Brain microvascular endothelial cell (primary cell): Measurements from ENCODE around the gene CD47.

ENCODE experiments used
- DNase-seq: peaks from one replicate; pipeline ENCODE4 v3.0.0-alpha.2; 2020
- H3K27ac ChIP-seq: fragments of 250-450 bp; sonication (Bioruptor Pico); 2 replicates; pipeline ENCODE4 v1.5.1; 2020; ENCODE audit warnings: mild to moderate bottlenecking, moderate library complexity
- H3K27me3 ChIP-seq: fragments of 250-450 bp; sonication (Bioruptor Pico); replicated peaks from 2 replicates; pipeline ENCODE4 v1.5.1; 2020; ENCODE audit warnings: mild to moderate bottlenecking
- H3K36me3 ChIP-seq: fragments of 250-450 bp; sonication (Bioruptor Pico); replicated peaks from 2 replicates; pipeline ENCODE4 v1.5.1; 2020; ENCODE audit warnings: mild to moderate bottlenecking
- H3K4me3 ChIP-seq: 2 replicates; pipeline ENCODE4 v1.5.1; 2011; ENCODE audit warnings: low read depth, mild to moderate bottlenecking, control low read depth, low read length, moderate library complexity
- in situ Hi-C: cut with HindIII; loops from 2 replicates; pipeline ENCODE4 v1.10.0; 2017; ENCODE audit warnings: low sequenced_read_pairs, low pct_ligation_motif_present
- TF ChIP-seq, protein P1 (sequence below): IDR thresholded peaks from 2 replicates; pipeline ENCODE4 v1.5.1; 2011; ENCODE audit warnings: low read depth, mild to moderate bottlenecking, moderate library complexity, low read length, control low read depth, inconsistent platforms; ENCODE audit errors: missing control alignments

CD47 gene

DNA sequence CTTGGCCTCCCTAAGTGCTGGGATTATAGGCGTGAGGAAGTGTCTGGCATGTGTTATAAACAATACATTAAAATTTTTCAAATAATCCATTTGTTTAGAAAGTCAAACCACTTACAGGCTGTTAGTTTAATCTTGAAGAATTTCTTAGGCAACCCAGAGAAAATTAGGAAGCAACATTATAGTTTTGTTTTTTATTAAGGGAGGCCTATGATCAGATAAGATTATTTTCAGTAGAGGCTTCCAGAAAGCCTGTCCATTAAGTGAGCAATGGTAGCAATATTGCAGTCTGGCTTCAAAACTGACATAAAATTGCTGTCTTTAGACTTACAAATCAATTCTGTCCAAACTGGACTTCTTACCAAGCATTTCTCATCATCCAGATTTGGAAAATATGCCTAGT lies 49.6 kb downstream of the CD47 start:
- TF ChIP-seq, protein P1, sequence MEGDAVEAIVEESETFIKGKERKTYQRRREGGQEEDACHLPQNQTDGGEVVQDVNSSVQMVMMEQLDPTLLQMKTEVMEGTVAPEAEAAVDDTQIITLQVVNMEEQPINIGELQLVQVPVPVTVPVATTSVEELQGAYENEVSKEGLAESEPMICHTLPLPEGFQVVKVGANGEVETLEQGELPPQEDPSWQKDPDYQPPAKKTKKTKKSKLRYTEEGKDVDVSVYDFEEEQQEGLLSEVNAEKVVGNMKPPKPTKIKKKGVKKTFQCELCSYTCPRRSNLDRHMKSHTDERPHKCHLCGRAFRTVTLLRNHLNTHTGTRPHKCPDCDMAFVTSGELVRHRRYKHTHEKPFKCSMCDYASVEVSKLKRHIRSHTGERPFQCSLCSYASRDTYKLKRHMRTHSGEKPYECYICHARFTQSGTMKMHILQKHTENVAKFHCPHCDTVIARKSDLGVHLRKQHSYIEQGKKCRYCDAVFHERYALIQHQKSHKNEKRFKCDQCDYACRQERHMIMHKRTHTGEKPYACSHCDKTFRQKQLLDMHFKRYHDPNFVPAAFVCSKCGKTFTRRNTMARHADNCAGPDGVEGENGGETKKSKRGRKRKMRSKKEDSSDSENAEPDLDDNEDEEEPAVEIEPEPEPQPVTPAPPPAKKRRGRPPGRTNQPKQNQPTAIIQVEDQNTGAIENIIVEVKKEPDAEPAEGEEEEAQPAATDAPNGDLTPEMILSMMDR: no peak
- no peak for DNase-seq
- Histone ChIP-seq H3K27ac (no peak overlapping the region), H3K27me3 (no peaks in the 10 kb centered on the region), H3K4me3 (no peak overlapping the region), H3K36me3 (no peaks in the 10 kb centered on the region)
- in situ Hi-C loops: no loop called here

DNA sequence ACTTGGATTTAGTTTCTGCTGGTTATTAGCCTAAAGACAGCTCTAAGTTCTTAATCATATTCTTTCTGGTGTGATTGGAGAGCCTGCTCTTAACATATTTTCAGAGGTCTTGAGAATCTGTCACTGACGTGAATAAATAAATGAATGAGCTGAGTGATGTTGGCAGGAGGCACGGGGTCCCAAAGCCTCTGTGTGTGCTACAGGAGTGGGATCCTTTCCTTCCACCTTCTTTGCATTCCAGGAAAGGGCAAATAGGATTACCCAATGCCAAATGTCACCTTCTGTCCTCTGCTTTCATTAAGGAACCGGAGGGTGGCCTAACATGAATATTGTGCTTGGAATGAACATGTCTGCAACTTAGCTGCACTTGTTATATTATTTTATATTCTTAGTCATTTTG lies 53.1 kb downstream of the CD47 start:
- no peak for DNase-seq
- TF ChIP-seq, protein P1: no peak
- H3K27me3 ChIP-seq: no peaks in the 10 kb centered on the region
- no peak overlapping the region for H3K27ac ChIP-seq
- in situ Hi-C loops: no loop called here
- H3K4me3 ChIP-seq: no peak overlapping the region
- no peaks in the 10 kb centered on the region for H3K36me3 ChIP-seq

DNA sequence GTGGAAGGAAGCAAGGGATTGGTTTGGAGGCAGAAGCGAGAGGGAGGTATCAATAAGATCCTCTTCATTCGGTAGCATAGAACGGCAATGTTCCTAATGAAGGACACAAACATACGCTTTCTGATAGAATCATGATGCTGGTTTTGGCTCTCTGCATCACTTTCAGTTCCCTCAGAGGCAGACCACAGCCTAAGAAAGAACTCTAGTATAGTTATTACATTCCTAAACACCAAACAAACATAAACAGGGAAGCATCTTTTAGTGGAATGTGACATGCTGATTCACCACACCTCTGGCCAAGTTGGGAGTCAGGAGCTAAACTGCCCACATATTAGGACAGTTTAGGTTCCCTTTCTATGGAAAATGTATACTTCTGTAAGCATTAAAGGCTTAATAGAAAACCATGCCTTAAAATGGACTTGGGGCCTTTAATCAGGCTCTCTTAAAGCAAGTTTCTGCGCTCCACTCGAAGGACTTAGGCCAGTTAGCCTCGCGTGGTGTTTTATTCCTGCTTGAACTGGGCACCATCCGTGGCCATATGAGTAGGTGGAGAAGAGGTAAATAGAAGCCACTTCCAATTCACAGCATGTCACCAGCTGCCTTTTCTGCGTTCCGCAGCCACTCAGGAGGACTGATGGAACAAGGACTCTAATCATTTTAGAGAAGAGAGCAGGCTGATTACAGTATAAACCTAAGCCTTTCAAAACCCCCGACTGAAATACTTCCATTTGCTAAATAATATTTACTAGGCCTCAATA lies 53.7 kb downstream of the CD47 start:
- TF ChIP-seq, protein P1: no peak
- in situ Hi-C loops: no loop called here
- DNase-seq: no peak
- Histone ChIP-seq H3K27me3 (no peaks in the 10 kb centered on the region), H3K27ac (no peak overlapping the region), H3K36me3 (no peaks in the 10 kb centered on the region), H3K4me3 (no peak overlapping the region)

DNA sequence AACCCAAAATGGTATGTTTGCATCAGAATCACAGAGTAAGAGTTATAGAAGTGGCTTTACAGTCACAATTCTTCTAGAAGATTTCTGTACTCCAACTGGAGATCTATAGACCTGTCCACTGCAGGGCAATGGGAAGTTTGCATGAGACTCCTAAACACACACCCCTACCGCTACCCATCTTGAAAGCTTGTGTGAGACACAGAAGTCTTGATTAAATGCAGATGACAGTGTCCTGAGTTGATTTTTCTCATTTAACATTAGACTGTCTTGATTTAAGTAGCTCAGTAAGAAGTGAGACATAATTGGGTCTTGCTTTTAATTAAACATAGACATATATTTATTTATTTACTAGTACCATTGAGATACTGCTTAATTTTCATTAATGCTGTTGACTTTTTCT lies 54.4 kb downstream of the CD47 start:
- no peak for DNase-seq
- no peaks in the 10 kb centered on the region for H3K27me3 ChIP-seq
- in situ Hi-C loops: no loop called here
- H3K4me3 ChIP-seq: no peak overlapping the region
- TF ChIP-seq, protein P1: no peak
- no peak overlapping the region for H3K27ac ChIP-seq
- H3K36me3 ChIP-seq: no peaks in the 10 kb centered on the region

DNA sequence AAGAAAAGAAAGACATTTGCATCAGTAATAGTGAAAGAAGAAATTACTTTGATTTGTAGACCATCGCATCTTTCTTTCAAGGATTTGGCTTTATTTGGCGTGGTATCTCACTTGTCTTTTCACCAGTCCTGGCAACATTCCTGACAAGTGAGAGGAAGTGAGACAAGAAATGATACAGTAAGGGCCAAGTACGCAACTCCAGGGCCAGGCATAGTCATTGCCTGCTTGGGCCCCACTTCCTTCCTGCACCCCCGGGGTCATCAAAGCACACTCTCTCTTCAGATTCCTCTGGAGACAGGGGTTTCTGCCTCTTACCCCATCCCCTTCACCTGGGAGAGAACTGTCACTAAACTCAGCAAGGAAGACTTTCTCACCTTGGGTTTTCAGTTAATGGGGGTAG lies 55.1 kb downstream of the CD47 start:
- no peaks in the 10 kb centered on the region for H3K36me3 ChIP-seq
- no peak overlapping the region for H3K4me3 ChIP-seq
- no peaks in the 10 kb centered on the region for H3K27me3 ChIP-seq
- no peak overlapping the region for H3K27ac ChIP-seq
- no peak for DNase-seq
- TF ChIP-seq, protein P1: no peak
- in situ Hi-C loops: no loop called here

DNA sequence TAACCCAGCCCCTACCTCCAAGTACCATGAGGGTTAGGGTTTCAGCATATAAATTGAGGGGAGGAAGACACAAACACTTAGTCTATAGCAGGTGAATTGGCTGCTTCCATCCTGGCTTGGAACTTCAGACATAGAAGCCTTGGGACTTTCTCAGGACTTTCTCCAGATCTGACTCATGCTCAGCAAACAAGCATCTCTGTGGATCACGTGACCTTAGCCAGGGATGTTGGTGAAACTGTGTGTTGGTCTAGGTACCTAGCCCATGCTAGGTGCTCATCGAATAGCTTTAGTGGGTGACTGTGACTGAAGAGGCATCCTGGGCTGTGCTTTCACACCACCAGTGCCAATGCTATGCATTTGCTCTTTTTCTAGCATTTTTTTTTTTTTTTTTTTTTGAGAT lies 58.9 kb downstream of the CD47 start:
- Histone ChIP-seq H3K36me3 (no peaks in the 10 kb centered on the region), H3K27ac (no peak overlapping the region), H3K4me3 (no peak overlapping the region), H3K27me3 (no peaks in the 10 kb centered on the region)
- DNase-seq: no peak
- in situ Hi-C loops: no loop called here
- TF ChIP-seq, protein P1: no peak
